D721Med (cell line): ENCODE results near the gene ISY1.
"Not testable (repeated sequence)": the region's sequence is repeated elsewhere in the genome, so short reads cannot be mapped to it uniquely, and the experiment has no call there.

Experiments
- DNase-seq: peaks from one replicate; pipeline ENCODE4 v3.0.0; 2011; ENCODE audit warnings: low spot score; ENCODE audit not compliant: insufficient read length
- FAIRE-seq: peaks from 2 replicates; lab custom pipeline; 2011; peaks lifted over from hg19 to GRCh38; lab: Jason Lieb, UNC
- CTCF ChIP-seq: IDR thresholded peaks from 2 replicates; pipeline ENCODE4 v1.5.1; 2012; ENCODE audit warnings: mild to moderate bottlenecking, control low read depth; ENCODE audit not compliant: insufficient read depth; ENCODE audit errors: missing control alignments

The ISY1 gene

GRCh38 chr3:129195731-129196256, 34.9 kb upstream of the ISY1 start:
- TF ChIP-seq CTCF: no peak
- no peak for DNase-seq
- no peak for FAIRE-seq

GRCh38 chr3:129189793-129190192, 28.9 kb upstream of the ISY1 start:
- not testable (repeated sequence) for FAIRE-seq, DNase-seq

GRCh38 chr3:129187857-129188256, 27.0 kb upstream of the ISY1 start:
- DNase-seq (no peak), FAIRE-seq (no peak)
- TF ChIP-seq CTCF: no peak

GRCh38 chr3:129185783-129186182, 24.9 kb upstream of the ISY1 start:
- TF ChIP-seq CTCF: no peak
- DNase-seq (no peak), FAIRE-seq (no peak)

- not testable (repeated sequence) for DNase-seq, FAIRE-seq
Measured at GRCh38 chr3:129184784-129185542, 24.1 kb upstream of the ISY1 start.

GRCh38 chr3:129184396-129184657, 23.5 kb upstream of the ISY1 start:
- FAIRE-seq: no peak
- no peak for DNase-seq
- TF ChIP-seq CTCF: no peak

GRCh38 chr3:129183569-129184395, 22.9 kb upstream of the ISY1 start, which contains the start of gene CNBP:
CNBP (minus strand) TSS chr3:129183896; CDS start chr3:129171757, 12,139 bp downstream.
- peak; percentile 94 for DNase-seq
- no peak for FAIRE-seq

More at GRCh38 chr3:129183569-129184395, 22.9 kb upstream of the ISY1 start, which contains the start of gene CNBP:
- TF ChIP-seq CTCF: no peak
